ENCODE results near the gene TOX3. TPM values are rescaled to one million over a fixed set of nuclear protein-coding genes. Genes with fewer than 3 reads are reported as not detected.

Gene TOX3
- total RNA-seq, 1 experiment from 2014 or later: 20.2 TPM

DNA sequence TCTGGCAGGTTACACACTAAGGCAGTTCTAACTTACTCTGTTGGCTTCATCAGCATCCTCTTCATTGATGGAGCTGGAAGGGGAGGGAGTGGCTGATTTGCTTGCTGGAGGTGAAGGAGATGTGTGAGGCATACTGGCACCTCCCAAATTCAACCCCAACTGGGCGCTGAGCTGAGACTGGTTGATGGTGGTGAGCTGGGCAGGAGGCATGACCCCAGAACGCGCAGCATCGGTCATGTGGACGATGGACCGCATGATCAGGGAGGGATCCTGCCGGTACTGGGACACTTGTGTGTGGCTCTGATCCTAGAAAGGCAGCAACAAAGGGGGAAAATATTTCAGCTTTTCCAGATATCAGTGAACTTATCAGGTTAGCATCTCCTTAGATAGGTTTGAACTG is 96.7 kb downstream of the TOX3 start:
- no peak for TF ChIP-seq ZNF232 (CRISPR knock-in tag; IDR thresholded peaks at IDR 0.05)
- no peak for TF ChIP-seq MLX (CRISPR knock-in tag; IDR thresholded peaks at IDR 0.05)
- no peak for TF ChIP-seq GTF2I (CRISPR knock-in tag; conservative IDR thresholded peaks at IDR 0.05)
- no peak for TF ChIP-seq NFE2L1 (CRISPR knock-in tag; IDR thresholded peaks at IDR 0.05)
- no peak for TF ChIP-seq TCF7 (CRISPR knock-in tag; IDR thresholded peaks at IDR 0.05; ENCODE audit: low read depth)
- TF ChIP-seq, protein P1, sequence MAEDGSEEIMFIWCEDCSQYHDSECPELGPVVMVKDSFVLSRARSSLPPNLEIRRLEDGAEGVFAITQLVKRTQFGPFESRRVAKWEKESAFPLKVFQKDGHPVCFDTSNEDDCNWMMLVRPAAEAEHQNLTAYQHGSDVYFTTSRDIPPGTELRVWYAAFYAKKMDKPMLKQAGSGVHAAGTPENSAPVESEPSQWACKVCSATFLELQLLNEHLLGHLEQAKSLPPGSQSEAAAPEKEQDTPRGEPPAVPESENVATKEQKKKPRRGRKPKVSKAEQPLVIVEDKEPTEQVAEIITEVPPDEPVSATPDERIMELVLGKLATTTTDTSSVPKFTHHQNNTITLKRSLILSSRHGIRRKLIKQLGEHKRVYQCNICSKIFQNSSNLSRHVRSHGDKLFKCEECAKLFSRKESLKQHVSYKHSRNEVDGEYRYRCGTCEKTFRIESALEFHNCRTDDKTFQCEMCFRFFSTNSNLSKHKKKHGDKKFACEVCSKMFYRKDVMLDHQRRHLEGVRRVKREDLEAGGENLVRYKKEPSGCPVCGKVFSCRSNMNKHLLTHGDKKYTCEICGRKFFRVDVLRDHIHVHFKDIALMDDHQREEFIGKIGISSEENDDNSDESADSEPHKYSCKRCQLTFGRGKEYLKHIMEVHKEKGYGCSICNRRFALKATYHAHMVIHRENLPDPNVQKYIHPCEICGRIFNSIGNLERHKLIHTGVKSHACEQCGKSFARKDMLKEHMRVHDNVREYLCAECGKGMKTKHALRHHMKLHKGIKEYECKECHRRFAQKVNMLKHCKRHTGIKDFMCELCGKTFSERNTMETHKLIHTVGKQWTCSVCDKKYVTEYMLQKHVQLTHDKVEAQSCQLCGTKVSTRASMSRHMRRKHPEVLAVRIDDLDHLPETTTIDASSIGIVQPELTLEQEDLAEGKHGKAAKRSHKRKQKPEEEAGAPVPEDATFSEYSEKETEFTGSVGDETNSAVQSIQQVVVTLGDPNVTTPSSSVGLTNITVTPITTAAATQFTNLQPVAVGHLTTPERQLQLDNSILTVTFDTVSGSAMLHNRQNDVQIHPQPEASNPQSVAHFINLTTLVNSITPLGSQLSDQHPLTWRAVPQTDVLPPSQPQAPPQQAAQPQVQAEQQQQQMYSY (CRISPR knock-in tag; IDR thresholded peaks at IDR 0.05): no peak
- no peak for TF ChIP-seq ZNF396 (CRISPR knock-in tag; IDR thresholded peaks at IDR 0.05; ENCODE audit: borderline replicate concordance)
- no peak for TF ChIP-seq GRHL2 (CRISPR knock-in tag; IDR thresholded peaks at IDR 0.05; ENCODE audit: insufficient replicate concordance, severe bottlenecking)
- TF ChIP-seq ZNF317 (CRISPR knock-in tag; IDR thresholded peaks at IDR 0.05; ENCODE audit: borderline replicate concordance, low read depth): no peak
- no peak for TF ChIP-seq TP53 (CRISPR knock-in tag; IDR thresholded peaks at IDR 0.05)
- no peak overlapping the region for H3K27ac Mint-ChIP-seq
- H3K36me3 Mint-ChIP-seq: peaks cover 40% of the 10 kb centered on the region
- peaks cover 44% of the 10 kb centered on the region for H3K4me1 Mint-ChIP-seq
- CTCF ChIA-PET: no interaction called here
- no peak overlapping the region for H3K4me3 Mint-ChIP-seq
- H3K27me3 Mint-ChIP-seq (ENCODE audit: low read depth): no peaks in the 10 kb centered on the region
- DNase-seq (ENCODE audit: low spot score) (no peak), ATAC-seq (no peak)
- H3K9me3 Mint-ChIP-seq: peaks cover 5% of the 10 kb centered on the region
- POLR2A ChIA-PET: no interaction called here

DNA sequence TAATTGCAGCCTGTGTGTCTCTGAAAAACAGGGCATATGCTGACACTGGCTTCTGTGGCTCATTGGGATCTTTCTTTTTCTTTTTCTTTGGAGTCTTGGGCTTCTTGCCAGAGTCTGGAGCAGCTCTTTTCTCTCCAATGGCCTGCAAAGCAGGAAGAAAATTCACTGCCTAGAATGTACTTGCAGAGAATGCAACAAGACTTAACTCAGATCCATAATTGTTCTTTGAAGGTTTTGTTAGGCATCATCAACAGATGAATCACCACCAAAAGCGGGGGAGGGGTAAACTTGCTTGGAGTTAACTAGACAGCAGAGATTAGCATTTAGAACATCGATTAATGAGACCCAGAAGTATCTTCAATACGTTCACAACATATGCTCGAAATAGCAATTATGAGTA is 100.9 kb downstream of the TOX3 start:
- Mint-ChIP-seq H3K36me3 (peaks cover 52% of the 10 kb centered on the region), H3K27me3 (ENCODE audit: low read depth) (no peaks in the 10 kb centered on the region), H3K4me1 (peaks cover 38% of the 10 kb centered on the region), H3K27ac (peak overlapping the region; percentile 18; the same call in 1 of the 2 replicates), H3K4me3 (peak overlapping the region; percentile 12; the same call in 1 of the 2 replicates), H3K9me3 (peaks cover 2% of the 10 kb centered on the region; the same call in 1 of the 2 replicates)
- POLR2A ChIA-PET: no interaction called here
- DNase-seq (ENCODE audit: low spot score) (no peak), ATAC-seq (no peak)
- CTCF ChIA-PET: no interaction called here
- TF ChIP-seq, protein P2, sequence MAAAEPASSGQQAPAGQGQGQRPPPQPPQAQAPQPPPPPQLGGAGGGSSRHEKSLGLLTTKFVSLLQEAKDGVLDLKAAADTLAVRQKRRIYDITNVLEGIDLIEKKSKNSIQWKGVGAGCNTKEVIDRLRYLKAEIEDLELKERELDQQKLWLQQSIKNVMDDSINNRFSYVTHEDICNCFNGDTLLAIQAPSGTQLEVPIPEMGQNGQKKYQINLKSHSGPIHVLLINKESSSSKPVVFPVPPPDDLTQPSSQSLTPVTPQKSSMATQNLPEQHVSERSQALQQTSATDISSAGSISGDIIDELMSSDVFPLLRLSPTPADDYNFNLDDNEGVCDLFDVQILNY (CRISPR knock-in tag; IDR thresholded peaks at IDR 0.05): no peak
- TF ChIP-seq ATF6 (CRISPR knock-in tag; IDR thresholded peaks at IDR 0.05): no peak
- no peak for TF ChIP-seq IRF2 (CRISPR knock-in tag; IDR thresholded peaks at IDR 0.05; ENCODE audit: borderline replicate concordance, low read depth)
- no peak for TF ChIP-seq JUN (CRISPR knock-in tag; IDR thresholded peaks at IDR 0.05)
- TF ChIP-seq CREM (CRISPR knock-in tag; IDR thresholded peaks at IDR 0.05): no peak
- no peak for TF ChIP-seq AR (CRISPR knock-in tag; IDR thresholded peaks at IDR 0.05)
- TF ChIP-seq GTF2I (CRISPR knock-in tag; conservative IDR thresholded peaks at IDR 0.05): no peak
- TF ChIP-seq FOXP4 (CRISPR knock-in tag; IDR thresholded peaks at IDR 0.05): no peak
- TF ChIP-seq, protein P3, sequence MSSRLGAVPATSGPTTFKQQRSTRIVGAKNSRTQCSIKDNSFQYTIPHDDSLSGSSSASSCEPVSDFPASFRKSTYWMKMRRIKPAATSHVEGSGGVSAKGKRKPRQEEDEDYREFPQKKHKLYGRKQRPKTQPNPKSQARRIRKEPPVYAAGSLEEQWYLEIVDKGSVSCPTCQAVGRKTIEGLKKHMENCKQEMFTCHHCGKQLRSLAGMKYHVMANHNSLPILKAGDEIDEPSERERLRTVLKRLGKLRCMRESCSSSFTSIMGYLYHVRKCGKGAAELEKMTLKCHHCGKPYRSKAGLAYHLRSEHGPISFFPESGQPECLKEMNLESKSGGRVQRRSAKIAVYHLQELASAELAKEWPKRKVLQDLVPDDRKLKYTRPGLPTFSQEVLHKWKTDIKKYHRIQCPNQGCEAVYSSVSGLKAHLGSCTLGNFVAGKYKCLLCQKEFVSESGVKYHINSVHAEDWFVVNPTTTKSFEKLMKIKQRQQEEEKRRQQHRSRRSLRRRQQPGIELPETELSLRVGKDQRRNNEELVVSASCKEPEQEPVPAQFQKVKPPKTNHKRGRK (CRISPR knock-in tag; IDR thresholded peaks at IDR 0.05; ENCODE audit: borderline replicate concordance): no peak
- no peak for TF ChIP-seq OVOL2 (CRISPR knock-in tag; IDR thresholded peaks at IDR 0.05; ENCODE audit: borderline replicate concordance)
- TF ChIP-seq, protein P4, sequence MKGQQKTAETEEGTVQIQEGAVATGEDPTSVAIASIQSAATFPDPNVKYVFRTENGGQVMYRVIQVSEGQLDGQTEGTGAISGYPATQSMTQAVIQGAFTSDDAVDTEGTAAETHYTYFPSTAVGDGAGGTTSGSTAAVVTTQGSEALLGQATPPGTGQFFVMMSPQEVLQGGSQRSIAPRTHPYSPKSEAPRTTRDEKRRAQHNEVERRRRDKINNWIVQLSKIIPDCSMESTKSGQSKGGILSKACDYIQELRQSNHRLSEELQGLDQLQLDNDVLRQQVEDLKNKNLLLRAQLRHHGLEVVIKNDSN (CRISPR knock-in tag; IDR thresholded peaks at IDR 0.05): no peak

Data from WTC11 (cell line).